ENCODE data around the gene NTM.

NTM gene

DNA sequence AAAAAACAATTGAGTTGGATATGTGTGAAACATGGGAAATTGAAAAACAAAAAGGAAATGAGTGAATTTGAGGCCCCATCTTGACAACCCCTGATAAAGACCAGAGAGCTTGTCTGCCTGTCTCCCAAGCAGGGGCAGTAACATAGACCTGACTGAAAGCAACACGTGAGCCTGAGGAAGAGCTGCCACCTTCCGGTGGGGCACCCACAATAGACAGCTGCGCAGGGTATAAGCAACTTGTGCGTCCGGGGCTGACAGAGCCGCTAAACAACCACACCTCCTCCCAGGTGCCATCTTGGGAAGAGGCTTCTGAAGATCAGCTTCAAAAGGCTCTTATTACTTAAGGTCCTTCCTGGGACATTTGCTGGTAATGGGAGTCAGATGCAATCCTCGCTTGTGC is 166.8 kb downstream of the NTM start:
- H2BK5ac ChIP-seq (ENCODE audit: low read depth, low read length, poor library complexity, severe bottlenecking) = no peak overlapping the region
- H2BK120ac ChIP-seq (ENCODE audit: low read depth, low read length) = no peak overlapping the region
- H3K4me3 ChIP-seq (ENCODE audit: insufficient read depth in 1 of 2, low read depth in 1 of 2, low read length in 2 of 2) = no peak overlapping the region
- no peak for DNase-seq
- H3K27ac ChIP-seq (ENCODE audit: low read length, poor library complexity, severe bottlenecking) = no peak overlapping the region
- H2AK5ac ChIP-seq (ENCODE audit: low read length, severe bottlenecking) = no peak overlapping the region
- no peak overlapping the region for H3K23ac ChIP-seq (ENCODE audit: low read length in 2 of 2)
- H4K91ac ChIP-seq (ENCODE audit: low read length) = no peak overlapping the region
- H3K14ac ChIP-seq (ENCODE audit: low read length in 2 of 2) = no peak overlapping the region
- no peaks in the 10 kb centered on the region for H3K79me1 ChIP-seq (replicated peaks; ENCODE audit: low read length, poor library complexity, severe bottlenecking)
- H4K8ac ChIP-seq (ENCODE audit: low read length) = no peak overlapping the region
- no peak overlapping the region for H2AFZ ChIP-seq (ENCODE audit: low read depth, low read length)
- peaks cover 0 to 51% of the 10 kb centered on the region in 2 experiments for H3K27me3 ChIP-seq (ENCODE audit: control insufficient read depth in 1 of 2, insufficient read depth in 1 of 2, low read length in 2 of 2)
- H2BK12ac ChIP-seq (ENCODE audit: low read length in 2 of 2) = no peak overlapping the region
- H3K4ac ChIP-seq (ENCODE audit: low read depth in 1 of 2, low read length in 2 of 2) = no peak overlapping the region
- H2BK15ac ChIP-seq (ENCODE audit: low read depth, poor library complexity, severe bottlenecking) = no peak overlapping the region
- H3K9ac ChIP-seq (ENCODE audit: low read length) = no peak overlapping the region
- no peaks in the 10 kb centered on the region for H3K4me1 ChIP-seq (ENCODE audit: control insufficient read depth, insufficient read depth, low read depth, low read length)
- no peaks in the 10 kb centered on the region for H3K36me3 ChIP-seq (ENCODE audit: control insufficient read depth in 1 of 2, insufficient read depth in 2 of 2, low read depth in 1 of 2, low read length in 2 of 2)
- WGBS = 88% methylated on average over 7 of the region's 7 CpGs
- H3K18ac ChIP-seq (ENCODE audit: low read depth in 1 of 2, low read length in 2 of 2) = no peak overlapping the region
- no peak overlapping the region for H3K4me2 ChIP-seq (ENCODE audit: low read length, poor library complexity, severe bottlenecking)
- H3K9me3 ChIP-seq (ENCODE audit: control insufficient read depth, low read length) = no peaks in the 10 kb centered on the region

DNA sequence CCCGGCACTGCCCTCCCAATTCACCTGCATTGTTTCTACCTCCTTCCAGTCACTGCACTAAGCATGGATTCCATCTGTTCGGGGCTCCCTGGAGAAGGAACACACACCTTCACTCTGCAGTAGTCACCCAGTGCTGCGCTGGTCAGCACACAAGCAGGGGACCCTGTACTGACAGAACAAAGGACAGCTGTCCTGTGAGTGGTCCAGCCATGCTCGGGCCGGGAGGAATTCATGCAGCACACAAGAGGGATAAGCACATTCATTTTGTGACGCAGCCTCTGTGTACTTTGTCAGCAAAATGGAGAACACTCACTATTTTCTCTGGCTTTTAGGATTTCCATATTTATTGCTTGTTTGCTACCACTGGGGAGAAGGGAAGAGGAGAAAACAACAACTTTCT is 167.3 kb downstream of the NTM start:
- no peak overlapping the region for H2BK5ac ChIP-seq (ENCODE audit: low read depth, low read length, poor library complexity, severe bottlenecking)
- no peaks in the 10 kb centered on the region for H3K36me3 ChIP-seq (ENCODE audit: control insufficient read depth in 1 of 2, insufficient read depth in 2 of 2, low read depth in 1 of 2, low read length in 2 of 2)
- H3K4me1 ChIP-seq (ENCODE audit: control insufficient read depth, insufficient read depth, low read depth, low read length) = no peaks in the 10 kb centered on the region
- no peak overlapping the region for H2BK12ac ChIP-seq (ENCODE audit: low read length in 2 of 2)
- H3K27ac ChIP-seq (ENCODE audit: low read length, poor library complexity, severe bottlenecking) = no peak overlapping the region
- no peak overlapping the region for H3K14ac ChIP-seq (ENCODE audit: low read length in 2 of 2)
- H4K91ac ChIP-seq (ENCODE audit: low read length) = no peak overlapping the region
- H3K27me3 ChIP-seq (ENCODE audit: control insufficient read depth in 1 of 2, insufficient read depth in 1 of 2, low read length in 2 of 2) = peaks cover 0 to 48% of the 10 kb centered on the region in 2 experiments
- H3K18ac ChIP-seq (ENCODE audit: low read depth in 1 of 2, low read length in 2 of 2) = no peak overlapping the region
- H2BK120ac ChIP-seq (ENCODE audit: low read depth, low read length) = no peak overlapping the region
- no peaks in the 10 kb centered on the region for H3K9me3 ChIP-seq (ENCODE audit: control insufficient read depth, low read length)
- no peak overlapping the region for H4K8ac ChIP-seq (ENCODE audit: low read length)
- no peak overlapping the region for H2BK15ac ChIP-seq (ENCODE audit: low read depth, poor library complexity, severe bottlenecking)
- WGBS = 45% methylated on average over 6 of the region's 6 CpGs
- no peak overlapping the region for H3K4me2 ChIP-seq (ENCODE audit: low read length, poor library complexity, severe bottlenecking)
- H2AK5ac ChIP-seq (ENCODE audit: low read length, severe bottlenecking) = no peak overlapping the region
- no peak overlapping the region for H3K23ac ChIP-seq (ENCODE audit: low read length in 2 of 2)
- no peak overlapping the region for H3K4me3 ChIP-seq (ENCODE audit: insufficient read depth in 1 of 2, low read depth in 1 of 2, low read length in 2 of 2)
- H2AFZ ChIP-seq (ENCODE audit: low read depth, low read length) = no peak overlapping the region
- H3K9ac ChIP-seq (ENCODE audit: low read length) = no peak overlapping the region
- DNase-seq = no peak
- H3K79me1 ChIP-seq (replicated peaks; ENCODE audit: low read length, poor library complexity, severe bottlenecking) = no peaks in the 10 kb centered on the region
- H3K4ac ChIP-seq (ENCODE audit: low read depth in 1 of 2, low read length in 2 of 2) = no peak overlapping the region

DNA sequence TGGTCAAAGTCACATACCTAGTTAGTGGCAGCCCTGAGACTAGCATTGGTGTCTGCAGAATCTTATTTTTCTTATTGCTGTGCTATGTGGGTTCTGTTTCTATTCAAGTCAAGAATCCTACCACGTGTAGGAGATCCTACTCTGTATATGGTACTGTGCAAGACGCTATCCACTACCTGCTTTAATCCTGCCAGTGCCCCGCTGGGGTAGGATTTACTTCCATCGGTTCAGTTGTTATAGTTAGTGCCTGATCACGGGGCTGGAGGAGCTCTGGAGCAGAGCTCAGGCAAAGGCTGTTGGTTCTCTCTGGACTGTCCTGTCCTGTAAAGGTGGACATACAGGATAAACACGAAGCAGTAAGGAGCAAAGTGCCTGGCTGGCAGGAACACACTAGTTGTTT is 167.9 kb downstream of the NTM start:
- Histone ChIP-seq H2AK5ac (ENCODE audit: low read length, severe bottlenecking) (no peak overlapping the region), H3K4me2 (ENCODE audit: low read length, poor library complexity, severe bottlenecking) (no peak overlapping the region), H3K79me1 (replicated peaks; ENCODE audit: low read length, poor library complexity, severe bottlenecking) (no peaks in the 10 kb centered on the region), H3K4me3 (ENCODE audit: insufficient read depth in 1 of 2, low read depth in 1 of 2, low read length in 2 of 2) (no peak overlapping the region), H3K4me1 (ENCODE audit: control insufficient read depth, insufficient read depth, low read depth, low read length) (no peaks in the 10 kb centered on the region), H3K14ac (ENCODE audit: low read length in 2 of 2) (no peak overlapping the region), H2BK15ac (ENCODE audit: low read depth, poor library complexity, severe bottlenecking) (no peak overlapping the region), H2BK12ac (ENCODE audit: low read length in 2 of 2) (no peak overlapping the region), H2BK5ac (ENCODE audit: low read depth, low read length, poor library complexity, severe bottlenecking) (no peak overlapping the region), H3K18ac (ENCODE audit: low read depth in 1 of 2, low read length in 2 of 2) (no peak overlapping the region), H2AFZ (ENCODE audit: low read depth, low read length) (no peak overlapping the region), H3K27ac (ENCODE audit: low read length, poor library complexity, severe bottlenecking) (no peak overlapping the region), H3K27me3 (ENCODE audit: control insufficient read depth in 1 of 2, insufficient read depth in 1 of 2, low read length in 2 of 2) (peaks cover 0 to 53% of the 10 kb centered on the region in 2 experiments), H3K36me3 (ENCODE audit: control insufficient read depth in 1 of 2, insufficient read depth in 2 of 2, low read depth in 1 of 2, low read length in 2 of 2) (no peaks in the 10 kb centered on the region), H3K9me3 (ENCODE audit: control insufficient read depth, low read length) (no peaks in the 10 kb centered on the region), H3K23ac (ENCODE audit: low read length in 2 of 2) (no peak overlapping the region), H3K9ac (ENCODE audit: low read length) (no peak overlapping the region), H2BK120ac (ENCODE audit: low read depth, low read length) (no peak overlapping the region), H4K8ac (ENCODE audit: low read length) (no peak overlapping the region), H4K91ac (ENCODE audit: low read length) (no peak overlapping the region), H3K4ac (ENCODE audit: low read depth in 1 of 2, low read length in 2 of 2) (no peak overlapping the region)
- DNase-seq = no peak
- WGBS = 68% methylated on average over 6 of the region's 6 CpGs

DNA sequence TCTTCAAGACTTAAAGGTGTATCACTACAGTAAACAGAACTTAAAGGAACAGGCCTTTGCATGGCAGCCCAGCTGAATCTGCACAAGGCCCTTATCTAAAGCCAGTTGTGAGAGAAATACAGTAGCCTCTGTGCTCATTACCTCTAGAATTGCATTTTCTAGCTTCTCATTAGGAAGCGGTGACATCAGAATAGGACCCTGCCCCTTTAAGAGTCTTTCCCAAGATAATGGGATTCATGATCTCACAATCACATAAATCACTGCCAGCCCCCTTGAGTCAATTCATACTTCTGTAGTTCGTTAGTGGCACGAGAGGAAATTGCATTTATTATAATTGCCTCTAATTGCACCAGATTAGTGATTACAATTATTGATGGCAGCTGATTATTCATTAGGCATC is 170.3 kb downstream of the NTM start:
- Histone ChIP-seq H3K9ac (ENCODE audit: low read length) (no peak overlapping the region), H2BK12ac (ENCODE audit: low read length in 2 of 2) (no peak overlapping the region)

More for the DNA sequence above, 170.3 kb downstream of the NTM start:
- no peak overlapping the region for H2AFZ ChIP-seq (ENCODE audit: low read depth, low read length)
- no peak overlapping the region for H3K4me2 ChIP-seq (ENCODE audit: low read length, poor library complexity, severe bottlenecking)
- H3K79me1 ChIP-seq (replicated peaks; ENCODE audit: low read length, poor library complexity, severe bottlenecking) = no peaks in the 10 kb centered on the region
- no peak overlapping the region for H3K14ac ChIP-seq (ENCODE audit: low read length in 2 of 2)
- peaks cover 0 to 56% of the 10 kb centered on the region in 2 experiments for H3K27me3 ChIP-seq (ENCODE audit: control insufficient read depth in 1 of 2, insufficient read depth in 1 of 2, low read length in 2 of 2)
- H2BK120ac ChIP-seq (ENCODE audit: low read depth, low read length) = no peak overlapping the region
- H4K8ac ChIP-seq (ENCODE audit: low read length) = no peak overlapping the region
- WGBS = 87% methylated on average over 1 of the region's 3 CpGs
- H3K23ac ChIP-seq (ENCODE audit: low read length in 2 of 2) = no peak overlapping the region
- no peaks in the 10 kb centered on the region for H3K9me3 ChIP-seq (ENCODE audit: control insufficient read depth, low read length)
- DNase-seq = no peak
- H2BK5ac ChIP-seq (ENCODE audit: low read depth, low read length, poor library complexity, severe bottlenecking) = no peak overlapping the region
- H3K36me3 ChIP-seq (ENCODE audit: control insufficient read depth in 1 of 2, insufficient read depth in 2 of 2, low read depth in 1 of 2, low read length in 2 of 2) = no peaks in the 10 kb centered on the region
- H4K91ac ChIP-seq (ENCODE audit: low read length) = no peak overlapping the region
- no peak overlapping the region for H3K18ac ChIP-seq (ENCODE audit: low read depth in 1 of 2, low read length in 2 of 2)
- H3K4me1 ChIP-seq (ENCODE audit: control insufficient read depth, insufficient read depth, low read depth, low read length) = no peaks in the 10 kb centered on the region
- no peak overlapping the region for H2AK5ac ChIP-seq (ENCODE audit: low read length, severe bottlenecking)
- H3K4me3 ChIP-seq (ENCODE audit: insufficient read depth in 1 of 2, low read depth in 1 of 2, low read length in 2 of 2) = no peak overlapping the region
- no peak overlapping the region for H3K27ac ChIP-seq (ENCODE audit: low read length, poor library complexity, severe bottlenecking)
- no peak overlapping the region for H3K4ac ChIP-seq (ENCODE audit: low read depth in 1 of 2, low read length in 2 of 2)
- H2BK15ac ChIP-seq (ENCODE audit: low read depth, poor library complexity, severe bottlenecking) = no peak overlapping the region

Data from mesenchymal stem cell (in vitro differentiated cells and primary cell).